Panc1 (cell line): Measurements from ENCODE around the gene TMOD4.

ENCODE experiments used
- CTCF ChIP-seq: fragments of 450-650 bp; IDR thresholded peaks from 2 replicates; pipeline ENCODE4 v1.5.1; 2017; ENCODE audit warnings: mild to moderate bottlenecking
- POLR2AphosphoS5 ChIP-seq: IDR thresholded peaks from 2 replicates; pipeline ENCODE4 v1.6.1; 2012; ENCODE audit warnings: mild to moderate bottlenecking, low read depth, low read length, moderate library complexity
- REST ChIP-seq, 2 experiments: IDR thresholded peaks; 2 replicates each; pipeline ENCODE4 v1.6.1; 2011 to 2012; ENCODE audit warnings: low read depth in 2 of 2, control low read depth in 1 of 2, low read length in 1 of 2, mild to moderate bottlenecking in 1 of 2, moderate library complexity in 1 of 2; ENCODE audit not compliant: insufficient read depth in 1 of 2
- SIN3A ChIP-seq: IDR thresholded peaks from 2 replicates; pipeline ENCODE4 v1.6.1; 2012; ENCODE audit warnings: low read depth, mild to moderate bottlenecking, low read length, moderate library complexity, borderline replicate concordance; ENCODE audit not compliant: insufficient read depth

- TF ChIP-seq CTCF (no peak), POLR2AphosphoS5 (no peak), SIN3A (no peak), REST (IDR thresholded peaks at IDR 0.05; ENCODE audit: insufficient read depth in 1 of 2, low read depth in 2 of 2, low read length in 1 of 2) (no peak)
These were observed 28.7 kb downstream of the TMOD4 start for GRCh38 chr1:151147132-151147503.
